Measurements from ENCODE around the gene EN1. TPM values are rescaled to one million over a fixed set of nuclear protein-coding genes. Genes with fewer than 3 reads are reported as not detected.

Gene EN1
- polyA plus RNA-seq, 1 donor (not counting 4 experiments of a cell fraction or from before 2014, with no cell fraction given) = 0.05 TPM

GRCh38 chr2:118803012-118803411, 44.4 kb downstream of the EN1 start:
- no peak overlapping the region for H3K4me3 ChIP-seq (ENCODE audit: control insufficient read depth in 2 of 3, extremely low read depth in 1 of 3, insufficient read depth in 2 of 3, low read depth in 1 of 3, low read length in 3 of 3)
- no peak overlapping the region for H3K4me2 ChIP-seq (ENCODE audit: control insufficient read depth, extremely low read depth, insufficient read depth, low read depth, low read length)
- peaks cover 4% of the 10 kb centered on the region for H3K4me1 ChIP-seq (ENCODE audit: control insufficient read depth, extremely low read depth, insufficient read depth, low read length)
- dilution Hi-C loops (cut with MboI; ENCODE audit: extremely low pct_ligation_motif_present, low sequenced_read_pairs) = no loop called here
- no peak for DNase-seq (ENCODE audit: low read depth, low spot score)
- H3K9me3 ChIP-seq (ENCODE audit: control insufficient read depth, low read depth, low read length) = no peaks in the 10 kb centered on the region
- FAIRE-seq = no peak
- no peaks in the 10 kb centered on the region for H3K36me3 ChIP-seq (ENCODE audit: control insufficient read depth in 2 of 2, extremely low read depth in 1 of 2, insufficient read depth in 2 of 2, low read length in 2 of 2)
- no peaks in the 10 kb centered on the region for H3K79me2 ChIP-seq (ENCODE audit: control insufficient read depth, insufficient read depth, low read length)
- no peaks in the 10 kb centered on the region for H3K27me3 ChIP-seq (ENCODE audit: control insufficient read depth, extremely low read depth, insufficient read depth, low read length)
- no peak overlapping the region for H3K9ac ChIP-seq (ENCODE audit: control insufficient read depth, extremely low read depth, insufficient read depth, low read length)
- no peaks in the 10 kb centered on the region for H3K9me1 ChIP-seq (ENCODE audit: control insufficient read depth, extremely low read depth, insufficient read depth, low read length)
- no peaks in the 10 kb centered on the region for H4K20me1 ChIP-seq (ENCODE audit: control insufficient read depth, extremely low read depth, insufficient read depth, low read length)
- no peak overlapping the region for H3K27ac ChIP-seq (ENCODE audit: control insufficient read depth, insufficient read depth, low read length)
- H2AFZ ChIP-seq (ENCODE audit: control insufficient read depth, low read length) = no peak overlapping the region
- TF ChIP-seq CTCF (optimal IDR thresholded peaks at IDR 0.05 in 1 of 3, IDR thresholded peaks at IDR 0.05 in 1 of 3, conservative IDR thresholded peaks at IDR 0.05 in 1 of 3; ENCODE audit: extremely low read depth in 1 of 3, insufficient read depth in 2 of 3, low read length in 3 of 3) (no peak), EZH2 (IDR thresholded peaks at IDR 0.05; ENCODE audit: low read length) (no peak)

GRCh38 chr2:118801151-118801550, 46.3 kb downstream of the EN1 start:
- H2AFZ ChIP-seq (ENCODE audit: control insufficient read depth, low read length) = no peak overlapping the region
- no peaks in the 10 kb centered on the region for H3K36me3 ChIP-seq (ENCODE audit: control insufficient read depth in 2 of 2, extremely low read depth in 1 of 2, insufficient read depth in 2 of 2, low read length in 2 of 2)
- H3K79me2 ChIP-seq (ENCODE audit: control insufficient read depth, insufficient read depth, low read length) = no peaks in the 10 kb centered on the region
- FAIRE-seq (no peak), DNase-seq (ENCODE audit: low read depth, low spot score) (no peak)
- no peak overlapping the region for H3K9ac ChIP-seq (ENCODE audit: control insufficient read depth, extremely low read depth, insufficient read depth, low read length)
- H3K9me1 ChIP-seq (ENCODE audit: control insufficient read depth, extremely low read depth, insufficient read depth, low read length) = no peaks in the 10 kb centered on the region
- H3K4me1 ChIP-seq (ENCODE audit: control insufficient read depth, extremely low read depth, insufficient read depth, low read length) = peaks cover 4% of the 10 kb centered on the region
- H3K4me2 ChIP-seq (ENCODE audit: control insufficient read depth, extremely low read depth, insufficient read depth, low read depth, low read length) = no peak overlapping the region
- H3K9me3 ChIP-seq (ENCODE audit: control insufficient read depth, low read depth, low read length) = no peaks in the 10 kb centered on the region
- dilution Hi-C loops (cut with MboI; ENCODE audit: extremely low pct_ligation_motif_present, low sequenced_read_pairs) = no loop called here
- TF ChIP-seq EZH2 (IDR thresholded peaks at IDR 0.05; ENCODE audit: low read length) (no peak), CTCF (optimal IDR thresholded peaks at IDR 0.05 in 1 of 3, IDR thresholded peaks at IDR 0.05 in 1 of 3, conservative IDR thresholded peaks at IDR 0.05 in 1 of 3; ENCODE audit: extremely low read depth in 1 of 3, insufficient read depth in 2 of 3, low read length in 3 of 3) (no peak)
- H3K27me3 ChIP-seq (ENCODE audit: control insufficient read depth, extremely low read depth, insufficient read depth, low read length) = no peaks in the 10 kb centered on the region
- no peaks in the 10 kb centered on the region for H4K20me1 ChIP-seq (ENCODE audit: control insufficient read depth, extremely low read depth, insufficient read depth, low read length)
- H3K4me3 ChIP-seq (ENCODE audit: control insufficient read depth in 2 of 3, extremely low read depth in 1 of 3, insufficient read depth in 2 of 3, low read depth in 1 of 3, low read length in 3 of 3) = no peak overlapping the region
- no peak overlapping the region for H3K27ac ChIP-seq (ENCODE audit: control insufficient read depth, insufficient read depth, low read length)

Measured in keratinocyte (primary cell).